Stimulated activated CD4-positive, alpha-beta T cell treated with anti-CD3 and anti-CD28 coated beads, Interleukin-1b, Interleukin-23, amount 100 ng/mL, for 4 hours (primary cell): ENCODE data around the gene FCN1.

Experiments
- DNase-seq, 2 donors: peaks; one replicate each; pipeline ENCODE4 v3.0.0-alpha.2; 2020; ENCODE audit warnings: low read depth in 2 of 2

The FCN1 gene

DNA sequence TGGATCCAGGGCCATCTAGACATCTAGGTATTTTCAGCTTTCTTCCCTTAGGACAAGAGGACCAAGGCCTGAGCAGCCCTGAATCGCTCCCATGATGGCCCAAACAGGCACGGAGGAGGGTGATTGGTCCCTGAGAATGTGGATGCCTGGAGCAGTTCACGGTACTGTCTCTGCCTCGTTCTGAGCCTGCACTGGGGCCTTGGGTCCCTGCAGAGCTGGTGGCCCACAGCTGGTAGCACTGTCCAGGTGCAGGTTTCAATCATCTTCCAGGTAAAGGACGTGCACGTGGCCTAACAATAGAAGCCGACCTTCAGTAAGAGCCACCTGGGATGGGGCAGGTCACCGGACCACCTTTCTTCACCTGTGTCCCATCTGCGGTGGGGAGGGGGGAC, 19.4 kb upstream of the FCN1 start:
- no peak for DNase-seq

DNA sequence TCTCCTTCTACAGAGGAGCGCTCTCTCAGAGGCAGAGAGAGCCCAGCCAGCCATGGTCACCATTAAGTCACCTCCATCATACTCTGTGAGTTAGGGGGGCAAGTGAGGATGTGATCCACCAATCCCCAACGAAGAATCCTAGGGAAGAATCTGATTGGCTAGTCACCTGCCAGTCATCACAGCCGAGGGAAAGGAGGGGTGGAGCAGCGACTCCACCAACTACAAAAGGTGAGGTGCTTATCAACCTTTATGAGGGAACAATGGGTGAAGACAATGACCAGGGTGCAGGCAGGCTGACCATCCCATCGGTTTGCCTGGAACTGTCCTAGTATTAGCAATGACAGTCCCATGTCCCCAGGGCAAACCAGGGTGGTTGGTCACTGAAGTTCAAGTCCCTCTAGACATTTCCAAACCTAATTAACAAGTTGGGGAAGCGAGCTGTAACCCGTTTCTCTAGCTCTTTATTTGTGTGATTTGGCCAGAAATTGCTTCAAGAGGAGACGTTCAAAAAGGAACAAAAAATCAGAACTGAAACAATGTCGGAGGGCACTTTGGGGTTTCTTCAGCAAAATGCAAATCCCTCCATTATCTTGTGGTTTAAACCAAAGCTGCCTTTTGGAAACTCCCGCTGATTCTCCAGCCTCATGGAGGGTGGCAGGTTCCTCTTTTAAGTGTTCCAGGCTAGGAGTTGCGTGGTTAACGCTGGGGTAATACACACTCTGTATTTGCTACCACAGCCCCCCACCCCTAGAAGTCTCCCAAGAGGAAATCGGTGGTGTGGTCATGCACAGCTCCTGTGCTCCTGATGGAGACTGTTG, 18.8 kb upstream of the FCN1 start:
- DNase-seq: no peak

DNA sequence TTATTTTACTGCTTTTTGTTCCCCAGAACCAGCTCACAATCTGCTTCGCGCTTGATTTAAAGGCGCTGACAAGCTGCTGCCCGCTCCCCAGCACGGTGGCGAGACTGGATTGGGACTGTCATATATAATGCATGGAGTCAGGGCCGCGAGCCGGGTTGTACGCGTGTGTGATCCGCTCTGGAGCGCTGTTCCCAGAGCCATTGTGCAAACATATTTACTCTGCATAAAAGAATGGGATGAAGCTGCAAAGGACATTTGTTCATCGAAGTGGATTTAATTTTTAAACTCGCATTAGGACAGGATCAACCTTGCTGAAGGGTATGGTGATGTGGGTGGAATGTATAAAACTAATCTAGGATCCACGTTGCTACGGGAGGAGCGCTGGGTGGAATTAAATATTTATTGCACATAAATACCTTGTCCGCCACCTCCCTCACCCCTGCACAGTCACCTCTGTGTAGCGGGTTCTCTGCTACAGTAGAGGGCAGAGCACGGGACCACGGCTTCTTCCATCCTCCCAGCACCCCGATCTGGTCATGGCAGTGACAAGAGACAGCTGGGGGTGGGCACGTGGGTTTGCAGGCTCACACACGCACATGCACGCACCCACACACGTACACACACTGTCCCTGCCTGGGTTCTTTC, 18.1 kb upstream of the FCN1 start:
- no peak for DNase-seq

DNA sequence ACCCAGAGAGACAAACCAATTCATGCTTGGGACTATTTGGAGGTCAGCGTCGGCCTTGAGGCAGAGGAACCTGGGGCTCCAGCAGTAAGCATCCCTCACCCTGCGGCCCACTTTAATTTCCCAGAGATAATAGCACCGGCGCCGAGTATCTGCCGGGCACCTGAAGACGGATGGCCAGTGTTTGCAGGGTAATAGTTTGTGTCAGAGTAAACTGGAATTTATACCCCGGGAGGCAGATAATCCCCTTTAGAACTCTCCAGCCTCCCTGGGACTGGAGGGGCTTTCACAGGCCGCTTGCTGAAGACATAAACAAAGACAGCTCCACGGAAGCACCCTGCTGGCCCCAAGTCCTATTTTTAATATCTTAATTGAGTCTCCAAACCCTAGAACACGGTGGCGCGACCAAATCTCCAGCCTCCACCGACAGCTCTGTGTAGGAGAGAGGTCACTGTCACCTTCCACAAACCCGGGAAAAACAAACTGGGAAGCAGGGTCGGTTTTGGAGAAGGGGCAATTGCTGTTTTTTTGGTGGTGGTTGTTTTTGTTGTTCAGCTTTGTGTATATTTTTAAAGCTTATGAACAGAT, 17.4 kb upstream of the FCN1 start:
- no peak for DNase-seq

DNA sequence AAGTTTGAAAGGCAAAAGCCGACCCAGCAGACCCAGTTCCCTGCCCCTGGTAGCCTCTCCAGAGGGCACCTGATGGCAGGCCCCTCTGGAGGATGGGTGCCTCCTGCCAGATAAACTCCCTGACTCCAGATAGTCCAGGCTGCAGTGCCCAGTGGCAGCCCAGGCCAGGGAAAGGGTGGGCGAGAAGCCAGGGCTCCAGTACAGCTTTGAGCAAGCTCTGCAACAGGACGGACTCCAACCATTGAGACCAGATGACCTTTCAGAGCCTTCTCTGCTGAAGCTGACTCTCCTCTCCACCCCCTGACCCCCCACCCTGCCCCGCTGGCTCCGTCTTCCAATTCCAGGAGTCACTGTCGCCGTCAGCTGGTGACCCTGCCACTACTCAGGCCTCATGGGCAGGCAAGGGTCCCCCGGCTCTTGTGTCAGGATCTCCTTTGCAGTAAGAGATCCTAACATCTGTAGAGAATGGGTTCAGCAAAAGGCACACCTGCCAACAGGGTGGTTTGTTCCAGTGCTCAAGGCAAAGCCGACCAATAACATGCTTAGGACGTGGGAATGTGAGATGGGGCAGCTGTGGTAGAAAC, 15.5 kb upstream of the FCN1 start:
- no peak for DNase-seq

DNA sequence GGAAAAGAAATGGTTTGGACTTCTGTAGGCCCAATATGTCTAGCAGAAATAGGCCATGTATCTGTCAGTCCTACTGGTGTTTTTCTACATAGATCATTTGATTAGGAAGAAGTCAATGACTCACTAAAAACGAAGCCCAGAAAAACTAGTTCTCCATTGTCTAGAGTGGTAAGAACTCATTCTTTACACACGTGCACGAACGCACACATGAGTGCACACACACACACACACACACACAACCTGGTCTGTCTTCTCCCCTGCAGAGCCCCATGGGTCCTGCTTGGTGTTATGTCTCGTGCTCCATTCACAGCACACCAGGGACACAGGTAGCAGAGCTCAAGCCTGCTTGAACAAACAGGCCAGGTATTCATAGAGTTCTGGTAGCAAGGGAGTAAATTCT, 14.9 kb upstream of the FCN1 start:
- no peak for DNase-seq

DNA sequence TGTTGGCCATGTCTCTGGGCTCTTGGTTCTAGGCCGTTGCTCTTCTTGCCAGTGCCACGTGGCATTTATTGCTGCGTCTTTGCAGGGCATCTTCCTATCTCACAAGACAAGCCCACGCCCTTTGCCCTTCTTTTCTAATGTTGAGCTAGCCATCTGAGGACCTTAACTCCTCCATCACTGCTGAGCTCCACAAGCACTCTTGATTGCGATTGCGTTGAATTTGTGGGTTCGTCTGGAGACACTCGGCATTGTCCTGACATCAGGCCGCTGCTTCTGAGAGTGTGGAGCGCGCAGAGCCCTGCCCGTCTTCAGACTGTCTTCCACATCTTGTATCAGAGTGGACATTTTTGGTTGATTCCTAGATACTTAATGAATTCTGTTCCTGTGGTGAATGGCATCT, 14.5 kb upstream of the FCN1 start:
- DNase-seq: no peak

DNA sequence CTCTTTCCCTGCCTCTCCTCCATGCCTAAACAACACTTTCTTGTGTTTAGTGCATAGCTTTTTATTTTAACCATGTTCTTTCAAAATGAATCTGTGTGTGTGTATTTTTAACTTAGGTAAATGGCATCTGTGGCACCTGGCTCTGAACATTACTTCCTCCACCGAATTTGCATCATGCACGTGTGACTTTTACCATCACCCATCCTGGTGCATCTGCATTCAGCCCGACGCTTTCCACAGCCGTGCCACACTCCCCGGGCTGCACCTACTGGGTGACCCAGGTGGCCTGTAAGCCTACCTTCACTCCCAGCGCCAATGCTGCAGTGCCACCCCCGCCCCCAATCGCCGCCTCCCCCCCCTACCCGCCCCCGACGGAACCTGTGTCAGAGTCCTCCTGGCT, 12.7 kb upstream of the FCN1 start:
- DNase-seq: no peak

DNA sequence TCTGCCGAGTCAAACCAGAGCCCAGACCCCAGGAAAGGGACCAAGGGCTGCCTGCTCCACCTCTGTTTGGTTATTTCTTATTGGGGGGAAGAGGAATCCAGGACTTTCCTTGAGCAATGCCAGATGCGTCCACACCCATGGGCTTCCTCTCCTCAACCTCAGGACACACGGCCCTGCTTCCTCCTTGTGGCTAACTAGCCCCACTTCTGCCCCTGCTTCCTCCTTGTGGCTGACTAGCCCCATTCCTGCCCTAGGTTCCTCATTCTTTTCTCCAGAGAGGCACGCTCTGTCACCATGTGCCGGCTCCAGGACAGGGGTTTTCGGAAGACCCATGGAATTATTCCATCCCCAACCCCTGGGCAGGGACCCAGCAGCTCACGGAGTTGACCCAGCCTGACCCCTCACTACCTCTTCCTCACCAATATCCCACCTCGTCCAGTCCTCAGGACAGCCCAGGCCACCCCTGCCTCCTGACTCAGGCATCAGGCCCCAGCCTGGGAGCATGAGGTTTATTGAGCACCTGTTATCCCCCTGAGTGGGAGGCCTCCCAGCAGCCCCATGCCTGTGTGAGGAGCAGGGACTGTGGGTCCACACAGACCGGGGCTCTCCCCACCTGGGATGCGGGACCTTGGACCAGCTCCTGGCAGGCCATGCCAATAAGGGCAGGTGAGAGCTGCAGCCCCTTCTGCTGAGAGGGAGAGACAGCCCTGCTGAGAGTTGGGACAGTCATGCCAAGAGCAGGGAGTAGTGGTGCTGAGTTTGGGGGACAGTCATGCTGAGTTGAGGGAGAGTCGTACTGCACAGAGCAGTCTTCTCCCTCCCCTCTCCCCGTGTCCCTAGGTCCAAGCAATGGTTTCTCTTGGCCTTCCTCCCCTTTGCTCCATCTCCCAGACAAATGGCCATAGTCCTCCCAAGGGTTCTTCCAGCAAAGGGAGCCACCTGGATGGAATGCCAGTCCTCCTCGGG, 11.8 kb upstream of the FCN1 start:
- DNase-seq: no peak

DNA sequence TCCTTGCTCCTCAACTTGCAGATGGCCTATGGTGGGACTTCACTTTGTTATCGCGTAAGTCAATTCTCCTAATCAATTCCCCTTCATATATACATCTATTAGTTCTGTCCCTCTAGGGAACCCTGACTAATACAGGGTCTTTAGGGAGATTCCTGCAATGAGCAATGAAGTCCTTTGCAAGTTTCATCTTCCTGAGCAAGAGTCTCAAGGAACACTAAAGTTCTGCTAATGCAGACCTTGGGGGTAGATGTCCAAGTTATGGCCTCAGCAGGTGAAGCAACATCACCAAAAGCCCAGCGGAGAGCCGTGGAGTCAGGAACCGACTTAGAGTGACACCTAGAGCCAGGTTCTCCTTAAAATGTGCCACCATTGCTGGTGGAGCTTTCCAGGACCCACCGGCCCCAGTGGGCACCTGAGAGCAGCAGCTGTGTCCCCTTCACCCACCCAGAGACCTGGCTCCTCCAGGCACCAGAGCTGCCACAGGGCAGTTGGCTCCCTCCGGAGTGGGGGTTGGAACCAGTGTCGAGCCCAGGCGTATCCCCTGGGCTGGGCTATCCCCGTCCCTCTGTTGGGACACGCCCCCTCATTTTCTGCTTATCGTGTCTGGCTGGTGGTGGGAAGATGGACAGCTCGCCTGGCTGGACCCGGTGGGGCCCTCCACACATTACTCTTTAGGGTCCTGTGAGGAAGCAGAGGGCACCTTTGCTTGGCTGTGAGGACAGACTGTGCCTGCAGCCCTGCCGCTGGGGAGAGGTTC, 10.9 kb upstream of the FCN1 start:
- DNase-seq: no peak

DNA sequence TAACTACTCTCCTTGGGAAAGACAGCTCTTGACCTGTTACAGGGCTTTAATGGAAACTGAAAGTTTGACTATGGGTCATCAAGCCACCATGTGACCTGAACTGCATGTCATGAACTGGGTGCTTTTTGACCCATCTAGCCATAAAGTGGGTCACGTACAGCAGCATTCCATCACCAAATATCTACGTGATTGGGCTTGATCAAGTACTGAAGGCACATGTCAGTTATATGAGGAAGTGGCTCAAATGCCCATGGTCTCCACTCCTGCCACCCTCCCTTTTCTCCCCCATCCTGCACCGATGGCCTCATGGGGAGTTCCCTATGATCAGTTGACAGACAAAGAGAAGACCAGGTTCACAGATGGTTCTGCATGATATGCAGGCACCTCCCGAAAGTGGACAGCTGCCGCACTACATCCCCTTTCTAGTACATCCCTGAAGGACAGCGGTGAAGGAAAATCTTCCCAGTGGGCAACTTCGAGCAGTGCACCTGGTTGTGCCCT, 7.3 kb upstream of the FCN1 start:
- DNase-seq: no peak

DNA sequence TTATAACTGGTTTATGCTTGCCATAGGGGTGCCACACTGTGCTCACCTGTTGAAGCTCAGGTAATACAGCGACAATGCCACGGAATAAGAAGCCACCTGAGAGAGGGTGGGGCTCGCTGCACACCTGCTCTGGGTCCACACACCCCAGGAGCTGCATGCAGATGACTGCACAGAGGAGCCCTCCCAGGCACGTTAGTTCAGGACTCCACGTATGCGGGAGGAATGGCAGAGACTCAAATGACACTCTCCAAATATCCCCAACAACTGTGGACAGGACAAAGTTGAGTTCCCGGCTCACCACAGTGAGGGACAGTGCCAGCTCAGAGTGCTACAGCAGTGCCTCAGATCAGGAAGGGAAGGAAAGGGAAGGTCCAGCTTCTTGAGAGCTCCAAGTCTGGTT, 5.8 kb upstream of the FCN1 start:
- no peak for DNase-seq

DNA sequence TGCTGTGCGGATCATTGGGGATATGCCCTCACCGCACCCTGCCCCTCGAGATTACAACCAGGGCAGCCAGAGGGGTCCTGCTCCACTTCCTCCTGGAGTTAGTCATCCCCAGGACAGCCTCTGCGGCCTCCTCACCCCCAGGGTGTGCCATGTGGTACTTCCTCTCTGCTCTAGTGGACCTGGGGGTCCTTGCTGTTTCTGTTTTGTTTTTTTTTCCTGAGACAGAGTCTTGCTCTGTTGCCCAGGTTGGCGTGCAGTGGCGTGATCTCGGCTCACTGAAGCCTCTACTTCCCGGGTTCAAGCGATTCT, 5.2 kb upstream of the FCN1 start:
- no peak for DNase-seq

DNA sequence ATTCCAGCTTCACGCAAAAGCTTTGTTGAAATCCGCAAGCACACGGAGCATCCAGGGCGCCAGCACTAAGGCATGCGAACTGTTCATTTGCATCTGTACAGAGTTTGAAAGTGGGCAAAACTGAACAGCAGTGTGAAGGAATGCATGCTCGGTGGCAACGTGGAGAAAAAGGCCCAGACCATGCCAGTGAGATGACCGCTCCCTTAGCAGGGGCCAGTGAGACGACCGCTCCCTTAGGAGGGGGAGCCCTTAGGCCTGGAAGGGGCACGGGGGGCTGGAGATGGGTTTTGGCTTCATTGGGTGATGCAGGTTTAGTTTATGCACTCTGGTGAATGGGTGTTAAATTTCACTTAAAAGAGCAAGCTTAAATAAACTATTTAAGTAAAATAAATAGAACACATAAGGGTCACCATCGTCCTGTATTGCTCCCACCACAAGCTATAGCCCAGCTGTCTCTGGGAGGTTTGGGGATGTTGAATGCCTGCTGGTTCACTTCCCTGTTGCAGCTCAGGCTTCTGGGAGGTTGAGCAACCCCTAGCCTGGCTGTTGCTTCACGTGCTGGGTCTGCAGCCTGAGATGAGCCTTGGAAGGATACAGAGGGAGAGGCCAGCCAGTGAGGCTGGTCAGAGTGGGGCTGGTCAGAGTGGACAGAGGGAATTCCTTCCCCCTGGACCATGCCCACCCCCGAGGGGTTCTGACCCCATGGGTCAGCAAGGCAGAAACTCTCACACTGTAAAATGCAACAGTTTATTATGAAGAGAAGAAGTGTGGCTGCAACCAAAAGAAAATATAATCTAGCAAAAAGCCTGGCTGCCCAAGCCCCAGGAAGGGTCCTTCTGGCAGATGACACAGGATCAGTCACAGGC, 4.6 kb upstream of the FCN1 start:
- no peak for DNase-seq

DNA sequence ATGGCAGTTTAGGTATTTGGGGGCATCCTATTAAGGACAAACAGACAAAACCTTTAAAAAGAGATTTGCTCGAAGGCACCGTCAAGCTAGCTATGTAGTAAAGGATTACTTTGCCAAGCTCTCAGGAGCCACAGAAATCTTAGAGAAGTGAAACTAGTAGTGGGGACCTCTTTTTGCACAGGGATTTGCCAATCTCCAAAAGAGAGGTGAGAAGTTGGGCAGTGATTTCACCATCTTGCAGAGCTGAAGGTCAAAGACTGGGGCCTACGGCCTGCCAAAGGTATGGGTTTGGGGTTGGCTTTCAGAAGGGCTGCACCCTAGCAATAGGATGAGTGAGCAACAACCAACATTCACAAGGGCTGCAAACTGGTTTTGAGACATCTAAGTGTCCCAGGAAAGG, 1.6 kb upstream of the FCN1 start:
- DNase-seq: no peak

DNA sequence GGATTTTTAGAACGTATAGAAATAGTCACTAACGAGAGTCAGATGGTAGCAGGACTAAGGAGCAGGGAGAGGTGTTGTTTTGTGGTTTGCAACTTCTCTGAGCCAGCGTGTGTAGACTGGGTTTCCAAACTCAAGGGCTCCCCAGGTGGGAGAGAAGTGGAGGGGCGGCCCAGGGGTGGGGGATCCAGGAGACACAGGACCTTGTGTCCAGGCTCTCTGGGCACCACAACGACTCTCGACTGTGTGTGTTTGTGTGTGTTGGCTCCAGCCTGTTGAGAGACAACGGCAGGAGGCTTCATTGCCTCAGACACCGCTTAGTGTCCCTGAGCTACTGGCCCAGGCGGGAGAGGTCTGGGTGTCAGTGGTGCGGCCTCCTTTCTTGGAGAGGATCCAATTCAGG, 934 bp upstream of the FCN1 start:
- DNase-seq: no peak

DNA sequence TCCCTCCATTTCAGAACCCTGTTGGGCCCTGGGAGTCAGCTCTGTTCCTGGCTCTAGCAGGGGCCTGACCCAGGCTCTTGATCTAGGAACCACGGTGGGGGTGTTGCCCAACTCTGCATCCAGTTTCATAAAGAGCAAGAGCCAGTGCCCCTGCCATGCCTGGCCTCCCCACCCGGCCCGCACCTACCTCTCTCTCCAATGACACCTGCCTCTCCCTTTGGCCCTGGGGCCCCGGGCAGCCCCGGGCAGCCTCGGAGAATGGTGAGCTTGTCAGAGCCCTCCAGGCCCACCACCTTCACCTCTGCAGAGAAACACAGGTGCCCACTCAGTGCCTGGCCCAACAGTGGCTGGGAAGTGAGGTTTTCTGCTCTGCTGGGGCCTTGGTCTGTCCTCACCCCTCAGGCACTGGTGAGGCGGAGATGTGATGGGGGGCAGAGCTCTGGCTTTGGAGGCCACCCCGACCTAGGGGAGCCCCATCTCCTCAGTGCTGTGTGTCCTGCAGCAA, 1.5 kb downstream of the FCN1 start:
- DNase-seq: no peak

DNA sequence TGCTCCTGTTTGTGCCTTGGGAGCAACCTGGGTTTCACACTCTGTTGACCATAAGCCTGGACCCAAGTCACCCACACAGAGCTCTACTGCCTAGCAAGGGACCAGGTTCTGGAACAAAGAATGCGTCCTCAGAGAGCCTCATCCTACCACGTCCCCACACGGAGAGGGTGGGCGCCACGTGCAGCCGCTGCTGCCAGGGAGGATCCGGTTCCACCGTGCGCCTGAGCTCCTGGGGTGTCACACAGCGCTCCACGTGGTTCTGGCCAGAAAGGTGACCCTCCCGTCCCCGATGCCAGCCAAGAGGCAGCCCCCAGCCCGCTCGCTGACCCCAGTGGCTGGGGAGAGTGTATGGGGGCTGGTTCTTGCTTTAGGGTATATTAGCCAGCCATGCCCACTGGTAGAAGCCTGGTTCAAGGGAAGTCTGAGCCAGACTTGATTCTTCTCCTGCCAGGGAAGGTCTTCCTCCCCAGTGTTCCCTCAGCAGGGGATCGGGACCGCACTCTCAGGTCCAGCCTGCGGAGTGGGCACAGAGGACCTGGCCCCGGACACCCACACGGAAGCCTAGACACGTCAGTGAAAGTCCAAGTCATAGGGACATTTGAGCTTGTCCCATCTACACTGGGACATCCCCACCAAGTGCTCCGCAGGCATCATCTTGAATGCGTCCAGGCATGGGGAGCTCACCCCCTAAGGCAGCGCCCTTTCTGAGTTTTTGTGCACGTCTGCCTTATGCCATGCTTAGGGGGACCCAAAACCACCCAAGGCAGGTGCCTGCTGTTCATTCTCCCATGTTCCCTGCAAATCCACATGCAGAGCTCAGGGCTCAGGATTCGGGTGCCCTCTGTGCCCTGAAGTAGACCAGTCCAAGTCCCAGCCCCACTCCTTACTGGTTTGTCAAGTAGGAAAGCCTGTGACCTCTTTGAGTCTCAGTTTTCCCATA, 2.4 kb downstream of the FCN1 start:
- no peak for DNase-seq

DNA sequence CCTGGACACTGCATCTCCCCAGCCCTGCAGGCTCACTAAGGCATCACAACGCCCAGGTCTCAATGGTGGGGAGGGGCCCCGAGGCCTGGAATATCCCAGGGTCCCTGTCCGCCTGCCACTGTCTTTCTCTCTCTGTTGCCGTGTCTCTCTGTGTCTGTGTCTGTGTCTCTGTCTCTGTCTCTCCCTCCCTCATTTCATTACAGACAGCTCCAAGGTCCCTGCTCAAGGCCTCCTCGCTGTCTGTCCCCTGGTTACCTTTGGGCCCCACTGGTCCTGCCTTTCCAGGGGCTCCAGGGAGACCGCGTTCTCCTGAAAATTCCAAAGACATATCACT, 3.2 kb downstream of the FCN1 start:
- DNase-seq: no peak
